MM.1S (cell line): ENCODE results near the gene XYLT2.

Experiments
- DNase-seq: peaks from one replicate; pipeline ENCODE4 v3.0.0-alpha.2; 2015
- H2AFZ ChIP-seq: fragments of 300-600 bp; sonication (generic); 2 replicates; pipeline ENCODE4 v1.6.0; 2016; ENCODE audit warnings: antibody characterized with exemption, low read length
- H3F3A ChIP-seq: fragments of 300-600 bp; sonication (generic); 2 replicates; pipeline ENCODE4 v1.6.1; 2016; ENCODE audit warnings: mild to moderate bottlenecking, antibody characterized with exemption, low read length, moderate library complexity, mixed read lengths; ENCODE audit not compliant: insufficient read depth
- H3K27ac ChIP-seq: fragments of 300-600 bp; sonication (generic); 2 replicates; pipeline ENCODE4 v1.5.1; 2016; ENCODE audit warnings: mild to moderate bottlenecking, low read length
- H3K27me3 ChIP-seq: fragments of 300-600 bp; sonication (generic); replicated peaks from 2 replicates; pipeline ENCODE4 v1.6.0; 2016; ENCODE audit warnings: low read length; ENCODE audit not compliant: insufficient read depth
- H3K36me3 ChIP-seq: fragments of 300-600 bp; sonication (generic); replicated peaks from 2 replicates; pipeline ENCODE4 v1.6.1; 2016; ENCODE audit warnings: mild to moderate bottlenecking, low read length, mixed read lengths; ENCODE audit not compliant: insufficient read depth
- H3K4me1 ChIP-seq: fragments of 300-600 bp; sonication (generic); 2 replicates; pipeline ENCODE4 v1.6.1; 2016; ENCODE audit warnings: low read length, mixed read lengths
- H3K4me2 ChIP-seq: fragments of 300-600 bp; sonication (generic); 2 replicates; pipeline ENCODE4 v1.6.0; 2016; ENCODE audit warnings: low read depth, low read length
- H3K4me3 ChIP-seq: fragments of 300-600 bp; sonication (generic); 2 replicates; pipeline ENCODE4 v1.5.1; 2016; ENCODE audit warnings: low read length, mixed read lengths
- H3K79me2 ChIP-seq: fragments of 300-600 bp; sonication (generic); 2 replicates; pipeline ENCODE4 v1.6.1; 2016; ENCODE audit warnings: mixed run types, low read length, mixed read lengths
- H3K9ac ChIP-seq: fragments of 300-600 bp; sonication (generic); 2 replicates; pipeline ENCODE4 v1.6.1; 2016; ENCODE audit warnings: low read length, mixed read lengths
- H3K9me2 ChIP-seq: fragments of 300-600 bp; sonication (generic); replicated peaks from 2 replicates; pipeline ENCODE4 v1.6.1; 2016; ENCODE audit warnings: mild to moderate bottlenecking, low read length, mixed read lengths; ENCODE audit not compliant: insufficient read depth
- H3K9me3 ChIP-seq: fragments of 300-600 bp; sonication (generic); replicated peaks from 2 replicates; pipeline ENCODE4 v1.6.1; 2016; ENCODE audit warnings: mild to moderate bottlenecking, low read length, mixed read lengths; ENCODE audit not compliant: insufficient read depth
- H4K20me1 ChIP-seq: fragments of 300-600 bp; sonication (generic); 2 replicates; pipeline ENCODE4 v1.6.1; 2016; ENCODE audit warnings: mild to moderate bottlenecking, low read length, moderate library complexity, mixed read lengths; ENCODE audit not compliant: insufficient read depth
- CTCF ChIP-seq: fragments of 300-600 bp; sonication (generic); IDR thresholded peaks from 2 replicates; pipeline ENCODE4 v1.5.1; 2016; ENCODE audit warnings: antibody characterized with exemption, low read length, mixed read lengths
- EZH2 ChIP-seq: fragments of 300-600 bp; sonication (generic); optimal IDR thresholded peaks from 2 replicates; pipeline ENCODE3; 2017; ENCODE audit warnings: low read depth, mild to moderate bottlenecking, antibody characterized with exemption, low read length, mixed read lengths
- EZH2phosphoT487 ChIP-seq: fragments of 300-600 bp; sonication (generic); IDR thresholded peaks from 2 replicates; pipeline ENCODE4 v1.6.1; 2018; ENCODE audit warnings: antibody characterized with exemption, low read length

XYLT2 gene

GRCh38 chr17:50392621-50393020 is 46.7 kb downstream of the XYLT2 start:
- Histone ChIP-seq H3K79me2 (peaks cover 86% of the 10 kb centered on the region), H3K9ac (no peak overlapping the region)

GRCh38 chr17:50393700-50394099 is 47.8 kb downstream of the XYLT2 start:
- TF ChIP-seq EZH2 = no peak
- TF ChIP-seq CTCF = no peak
- no peak for TF ChIP-seq EZH2phosphoT487
- no peaks in the 10 kb centered on the region for H4K20me1 ChIP-seq
- no peak overlapping the region for H2AFZ ChIP-seq
- H3K4me3 ChIP-seq = no peak overlapping the region
- H3K9me3 ChIP-seq = no peaks in the 10 kb centered on the region
- H3K79me2 ChIP-seq = peaks cover 77% of the 10 kb centered on the region
- 0 out of 2 replicates have a peak overlapping the region, but pooled peaks have one; percentile 7 for H3K27ac ChIP-seq
- no peaks in the 10 kb centered on the region for H3K9me2 ChIP-seq
- peaks cover 39% of the 10 kb centered on the region for H3K4me1 ChIP-seq
- no peak overlapping the region for H3K4me2 ChIP-seq
- H3K27me3 ChIP-seq = no peaks in the 10 kb centered on the region
- peaks cover 29% of the 10 kb centered on the region for H3K36me3 ChIP-seq
- H3K9ac ChIP-seq = no peak overlapping the region
- peaks cover 23% of the 10 kb centered on the region; the same call in 1 of the 2 replicates for H3F3A ChIP-seq
- DNase-seq = no peak

More at GRCh38 chr17:50392621-50393020, 46.7 kb downstream of the XYLT2 start:
- H3K27me3 ChIP-seq = no peaks in the 10 kb centered on the region
- no peaks in the 10 kb centered on the region for H3K9me3 ChIP-seq
- H3K4me2 ChIP-seq = no peak overlapping the region
- no peak for DNase-seq
- peak overlapping the region; percentile 59; the same call in 1 of the 2 replicates for H3K27ac ChIP-seq
- no peaks in the 10 kb centered on the region for H4K20me1 ChIP-seq
- no peaks in the 10 kb centered on the region for H3K9me2 ChIP-seq
- no peak for TF ChIP-seq CTCF
- TF ChIP-seq EZH2 = no peak
- TF ChIP-seq EZH2phosphoT487 = no peak
- no peak overlapping the region for H3K4me3 ChIP-seq
- H3K36me3 ChIP-seq = peaks cover 29% of the 10 kb centered on the region
- peaks cover 23% of the 10 kb centered on the region; the same call in 1 of the 2 replicates for H3F3A ChIP-seq
- H2AFZ ChIP-seq = no peak overlapping the region
- peaks cover 37% of the 10 kb centered on the region for H3K4me1 ChIP-seq

GRCh38 chr17:50394711-50395110 is 48.8 kb downstream of the XYLT2 start:
- Histone ChIP-seq H3K36me3 (peaks cover 25% of the 10 kb centered on the region; the same call in 1 of the 2 replicates), H3K9ac (no peak overlapping the region), H3K27ac (no peak overlapping the region), H3K4me2 (peak overlapping the region; percentile 89; the same call in 1 of the 2 replicates), H3K27me3 (no peaks in the 10 kb centered on the region), H2AFZ (no peak overlapping the region), H3K79me2 (peaks cover 67% of the 10 kb centered on the region), H3K4me1 (peaks cover 39% of the 10 kb centered on the region), H3K9me3 (no peaks in the 10 kb centered on the region), H4K20me1 (no peaks in the 10 kb centered on the region), H3K9me2 (no peaks in the 10 kb centered on the region), H3F3A (peaks cover 23% of the 10 kb centered on the region; the same call in 1 of the 2 replicates), H3K4me3 (no peak overlapping the region)
- TF ChIP-seq CTCF (no peak), EZH2 (no peak), EZH2phosphoT487 (no peak)
- DNase-seq = no peak
